Astrocyte (in vitro differentiated cells and primary cell): Measurements from ENCODE around the gene ACOT11. TPM values are rescaled to one million over a fixed set of nuclear protein-coding genes. Genes with fewer than 3 reads are reported as not detected.

Experiments used
- DNase-seq: peaks from one replicate; pipeline ENCODE4 v3.0.0-alpha.2; 2010; ENCODE audit warnings: low read depth
- FAIRE-seq: peaks from 2 replicates; lab custom pipeline; 2011; peaks lifted over from hg19 to GRCh38; lab: Jason Lieb, UNC
- H2AFZ ChIP-seq: 2 replicates; pipeline ENCODE4 v1.6.0; 2012; ENCODE audit warnings: low read depth, low read length, inconsistent platforms
- H3K27ac ChIP-seq: 2 replicates; pipeline ENCODE4 v1.5.1; 2011; ENCODE audit warnings: low read depth, low read length, inconsistent platforms
- H3K27me3 ChIP-seq: 2 replicates; pipeline ENCODE4 v1.6.0; 2011; ENCODE audit warnings: low read length, inconsistent platforms; ENCODE audit not compliant: insufficient read depth
- H3K36me3 ChIP-seq: 2 replicates; pipeline ENCODE4 v1.5.1; 2011; ENCODE audit warnings: low read length, inconsistent platforms; ENCODE audit not compliant: insufficient read depth
- H3K4me1 ChIP-seq: 2 replicates; pipeline ENCODE4 v1.5.1; 2011; ENCODE audit warnings: low read length, inconsistent platforms; ENCODE audit not compliant: insufficient read depth
- H3K4me2 ChIP-seq: 2 replicates; pipeline ENCODE4 v1.6.0; 2012; ENCODE audit warnings: low read length, inconsistent platforms
- H3K4me3 ChIP-seq: 2 replicates; pipeline ENCODE4 v1.5.1; 2011; ENCODE audit warnings: low read depth, mild to moderate bottlenecking, low read length, inconsistent platforms; ENCODE audit not compliant: insufficient read depth
- H3K79me2 ChIP-seq: 2 replicates; pipeline ENCODE4 v1.6.0; 2012; ENCODE audit warnings: mild to moderate bottlenecking, low read length, inconsistent platforms; ENCODE audit not compliant: insufficient read depth
- H3K9ac ChIP-seq: 2 replicates; pipeline ENCODE4 v1.6.0; 2012; ENCODE audit warnings: mild to moderate bottlenecking, low read length, inconsistent platforms
- H3K9me3 ChIP-seq: 2 replicates; pipeline ENCODE4 v1.5.1; 2012; ENCODE audit warnings: low read depth, mild to moderate bottlenecking, low read length, inconsistent platforms; ENCODE audit not compliant: insufficient read depth
- H4K20me1 ChIP-seq: 2 replicates; pipeline ENCODE4 v1.6.0; 2012; ENCODE audit warnings: low read length, inconsistent platforms; ENCODE audit not compliant: insufficient read depth
- H3K27ac Mint-ChIP-seq: one replicate; pipeline ENCODE4 v1.8.0; 2021; ENCODE audit warnings: mild to moderate bottlenecking, mixed read lengths; ENCODE audit not compliant: unreplicated experiment
- H3K27me3 Mint-ChIP-seq: one replicate; pipeline ENCODE4 v1.8.0; 2021; ENCODE audit warnings: low read depth, mixed read lengths; ENCODE audit not compliant: unreplicated experiment
- H3K36me3 Mint-ChIP-seq: one replicate; pipeline ENCODE4 v1.8.0; 2021; ENCODE audit warnings: low read depth, mixed read lengths; ENCODE audit not compliant: unreplicated experiment
- H3K4me1 Mint-ChIP-seq: one replicate; pipeline ENCODE4 v1.8.0; 2021; ENCODE audit warnings: low read depth, mixed read lengths; ENCODE audit not compliant: unreplicated experiment
- H3K4me3 Mint-ChIP-seq: one replicate; pipeline ENCODE4 v1.8.0; 2021; ENCODE audit warnings: mild to moderate bottlenecking, moderate library complexity, mixed read lengths; ENCODE audit not compliant: unreplicated experiment
- H3K9me3 Mint-ChIP-seq: one replicate; pipeline ENCODE4 v1.8.0; 2021; ENCODE audit warnings: mild to moderate bottlenecking, mixed read lengths; ENCODE audit not compliant: unreplicated experiment
- EZH2 ChIP-seq: IDR thresholded peaks from 2 replicates; pipeline ENCODE4 v1.6.1; 2012; ENCODE audit warnings: mild to moderate bottlenecking, low read length, inconsistent platforms; ENCODE audit not compliant: insufficient read depth
- total RNA-seq: library from RNA; stranded (reverse); gene quantifications from 2 replicates; pipeline ENCODE4 v1.2.1, GENCODE V29; 2021
- TF ChIP-seq, protein P1 (sequence below): IDR thresholded peaks from 2 replicates; pipeline ENCODE4 v1.5.1; 2011; ENCODE audit warnings: low read depth, mild to moderate bottlenecking, inconsistent platforms, low read length, moderate library complexity; ENCODE audit not compliant: insufficient read depth

Gene ACOT11
- total RNA-seq, 1 donor from 2014 or later, result 1.5 TPM

DNA sequence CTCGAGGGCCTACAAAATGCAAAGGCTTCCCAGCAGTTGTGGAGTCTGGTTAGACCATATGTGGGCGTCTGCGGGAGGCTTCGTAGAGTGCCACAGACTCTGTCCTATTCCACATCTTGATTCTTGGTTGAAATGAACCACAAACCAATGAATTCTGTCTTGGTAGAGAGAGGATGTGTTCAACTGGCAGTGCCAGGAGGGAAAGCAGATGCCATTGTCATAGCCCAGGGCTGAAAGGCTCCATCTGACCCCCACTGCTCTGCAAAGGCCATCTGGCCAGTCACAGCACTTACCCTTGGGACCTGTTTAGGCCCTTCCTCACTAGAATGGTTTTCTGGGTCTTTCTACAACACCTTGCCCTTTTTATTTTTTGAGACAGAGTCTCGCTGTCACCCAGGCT, 22.1 kb downstream of the ACOT11 start:
- Histone ChIP-seq H3K4me1 (peaks cover 8% of the 10 kb centered on the region), H3K4me2 (no peak overlapping the region), H3K27me3 (no peaks in the 10 kb centered on the region), H4K20me1 (no peaks in the 10 kb centered on the region), H3K9me3 (no peaks in the 10 kb centered on the region), H3K36me3 (no peaks in the 10 kb centered on the region), H3K79me2 (no peaks in the 10 kb centered on the region), H2AFZ (no peak overlapping the region), H3K27ac (no peak overlapping the region), H3K4me3 (no peak overlapping the region), H3K9ac (no peak overlapping the region)
- H3K27me3 Mint-ChIP-seq, result peaks cover 7% of the 10 kb centered on the region
- no peak for FAIRE-seq
- peaks cover 19% of the 10 kb centered on the region for H3K4me1 Mint-ChIP-seq
- H3K4me3 Mint-ChIP-seq, result no peak overlapping the region
- no peak for DNase-seq
- no peaks in the 10 kb centered on the region for H3K36me3 Mint-ChIP-seq
- H3K27ac Mint-ChIP-seq, result no peak overlapping the region
- no peak for TF ChIP-seq EZH2
- TF ChIP-seq, protein P1, sequence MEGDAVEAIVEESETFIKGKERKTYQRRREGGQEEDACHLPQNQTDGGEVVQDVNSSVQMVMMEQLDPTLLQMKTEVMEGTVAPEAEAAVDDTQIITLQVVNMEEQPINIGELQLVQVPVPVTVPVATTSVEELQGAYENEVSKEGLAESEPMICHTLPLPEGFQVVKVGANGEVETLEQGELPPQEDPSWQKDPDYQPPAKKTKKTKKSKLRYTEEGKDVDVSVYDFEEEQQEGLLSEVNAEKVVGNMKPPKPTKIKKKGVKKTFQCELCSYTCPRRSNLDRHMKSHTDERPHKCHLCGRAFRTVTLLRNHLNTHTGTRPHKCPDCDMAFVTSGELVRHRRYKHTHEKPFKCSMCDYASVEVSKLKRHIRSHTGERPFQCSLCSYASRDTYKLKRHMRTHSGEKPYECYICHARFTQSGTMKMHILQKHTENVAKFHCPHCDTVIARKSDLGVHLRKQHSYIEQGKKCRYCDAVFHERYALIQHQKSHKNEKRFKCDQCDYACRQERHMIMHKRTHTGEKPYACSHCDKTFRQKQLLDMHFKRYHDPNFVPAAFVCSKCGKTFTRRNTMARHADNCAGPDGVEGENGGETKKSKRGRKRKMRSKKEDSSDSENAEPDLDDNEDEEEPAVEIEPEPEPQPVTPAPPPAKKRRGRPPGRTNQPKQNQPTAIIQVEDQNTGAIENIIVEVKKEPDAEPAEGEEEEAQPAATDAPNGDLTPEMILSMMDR, result no peak
- no peaks in the 10 kb centered on the region for H3K9me3 Mint-ChIP-seq

DNA sequence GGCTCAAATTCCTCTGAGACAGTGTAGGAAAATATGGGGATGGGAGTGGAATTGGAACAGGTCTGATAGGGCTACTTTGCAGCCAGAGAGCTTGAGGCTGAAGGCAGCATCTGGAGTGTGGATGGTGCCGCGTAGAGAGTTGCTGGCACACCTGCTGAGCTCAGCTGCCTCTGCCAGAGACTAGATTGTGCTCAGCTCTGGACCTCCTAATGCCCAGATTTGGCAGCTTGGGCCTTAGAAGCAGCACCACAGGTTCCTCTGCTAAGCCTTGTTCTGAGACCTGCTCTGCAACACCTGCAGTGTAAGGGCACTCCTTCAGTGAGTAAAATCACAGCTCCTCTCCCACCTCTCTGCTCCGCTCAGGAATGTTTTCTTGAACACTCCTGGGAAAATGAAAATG, 23.3 kb downstream of the ACOT11 start:
- Mint-ChIP-seq H3K4me3 (no peak overlapping the region), H3K4me1 (peaks cover 19% of the 10 kb centered on the region), H3K9me3 (no peaks in the 10 kb centered on the region), H3K27me3 (peaks cover 7% of the 10 kb centered on the region), H3K27ac (peak overlapping the region; percentile 53), H3K36me3 (no peaks in the 10 kb centered on the region)
- no peak overlapping the region for H3K4me2 ChIP-seq
- H3K27ac ChIP-seq, result no peak overlapping the region
- H4K20me1 ChIP-seq, result no peaks in the 10 kb centered on the region
- DNase-seq (no peak), FAIRE-seq (no peak)
- no peaks in the 10 kb centered on the region for H3K27me3 ChIP-seq
- no peaks in the 10 kb centered on the region for H3K9me3 ChIP-seq
- H3K9ac ChIP-seq, result no peak overlapping the region
- peak overlapping the region; percentile 5 for H2AFZ ChIP-seq
- H3K36me3 ChIP-seq, result no peaks in the 10 kb centered on the region
- H3K4me3 ChIP-seq, result no peak overlapping the region
- peaks cover 8% of the 10 kb centered on the region for H3K4me1 ChIP-seq
- H3K79me2 ChIP-seq, result no peaks in the 10 kb centered on the region
- no peak for TF ChIP-seq EZH2
- TF ChIP-seq, protein P1, result no peak

DNA sequence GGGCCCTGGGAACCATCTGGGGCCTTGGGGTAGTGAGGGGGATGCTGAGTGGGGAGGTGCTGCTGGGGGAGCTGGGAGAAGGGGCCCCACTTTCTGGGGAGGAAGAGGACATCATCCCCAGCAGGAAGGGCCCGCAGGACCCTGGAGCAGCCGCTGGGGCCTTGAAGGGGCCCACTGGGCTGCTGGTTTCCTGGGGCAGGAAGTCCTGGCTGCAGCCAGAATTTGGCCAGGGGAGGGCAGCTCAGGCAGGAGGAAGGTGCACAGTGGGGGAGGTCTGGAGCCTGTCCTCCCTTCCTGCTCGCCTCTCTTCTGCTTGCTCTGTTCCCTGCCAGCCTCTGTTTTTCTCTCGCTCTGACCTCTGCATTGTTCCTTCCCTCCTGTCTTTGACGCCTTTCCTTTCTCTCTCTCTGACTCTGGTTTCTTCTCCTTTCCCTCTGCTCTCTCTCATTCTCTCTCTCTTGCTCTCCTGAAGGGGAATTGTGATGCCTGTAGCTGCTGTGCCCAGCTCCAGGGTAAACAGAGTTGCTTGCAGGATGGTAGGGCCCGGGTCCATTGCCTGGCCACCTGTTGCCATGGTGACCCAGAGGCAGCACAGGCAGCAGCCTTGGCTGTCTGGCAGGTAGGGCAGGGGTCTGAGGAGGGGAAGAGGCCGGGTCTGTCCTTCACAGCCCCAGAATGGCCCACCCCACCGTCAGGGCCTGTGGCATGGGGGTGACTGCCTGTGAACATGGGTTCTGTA, 23.9 kb downstream of the ACOT11 start:
- Histone ChIP-seq H3K4me2 (no peak overlapping the region), H3K9me3 (no peaks in the 10 kb centered on the region), H4K20me1 (no peaks in the 10 kb centered on the region), H3K79me2 (no peaks in the 10 kb centered on the region), H3K9ac (no peak overlapping the region), H3K27me3 (no peaks in the 10 kb centered on the region), H2AFZ (no peak overlapping the region), H3K4me3 (no peak overlapping the region), H3K36me3 (no peaks in the 10 kb centered on the region), H3K4me1 (peaks cover 8% of the 10 kb centered on the region), H3K27ac (no peak overlapping the region)
- Mint-ChIP-seq H3K4me3 (peak overlapping the region; percentile 64), H3K27ac (peak overlapping the region; percentile 69), H3K36me3 (no peaks in the 10 kb centered on the region), H3K4me1 (peaks cover 19% of the 10 kb centered on the region), H3K27me3 (peaks cover 7% of the 10 kb centered on the region), H3K9me3 (no peaks in the 10 kb centered on the region)
- TF ChIP-seq EZH2, result no peak
- TF ChIP-seq, protein P1, result no peak
- FAIRE-seq (no peak), DNase-seq (no peak)
